Smooth muscle cell (in vitro differentiated cells): ENCODE measurements around the gene PLCD3. TPM values are rescaled to one million over a fixed set of nuclear protein-coding genes. Genes with fewer than 3 reads are reported as not detected.

Source experiments
- DNase-seq: peaks from one replicate; lab custom pipeline; 2025; ENCODE audit not compliant: unreplicated experiment; lab: John Stamatoyannopoulos, UW
- H2AFZ ChIP-seq: fragments of 200-600 bp; sonication (generic); 2 replicates; pipeline ENCODE4 v1.6.0; 2016; ENCODE audit warnings: antibody characterized with exemption, low read depth, mild to moderate bottlenecking
- H3F3A ChIP-seq: fragments of 200-600 bp; sonication (generic); 2 replicates; pipeline ENCODE4 v1.6.0; 2017; ENCODE audit warnings: antibody characterized with exemption, low read depth
- H3K27ac ChIP-seq: fragments of 200-600 bp; sonication (generic); 2 replicates; pipeline ENCODE4 v1.5.1; 2016; ENCODE audit warnings: low read depth, mild to moderate bottlenecking
- H3K27me3 ChIP-seq: fragments of 200-600 bp; sonication (generic); 2 replicates; pipeline ENCODE4 v1.6.1; 2016; ENCODE audit warnings: low read depth, mild to moderate bottlenecking
- H3K36me3 ChIP-seq: fragments of 200-600 bp; sonication (generic); 2 replicates; pipeline ENCODE4 v1.5.1; 2016; ENCODE audit warnings: low read depth
- H3K4me1 ChIP-seq: fragments of 200-600 bp; sonication (generic); 2 replicates; pipeline ENCODE4 v1.5.1; 2016; ENCODE audit warnings: low read depth
- H3K4me2 ChIP-seq: fragments of 200-600 bp; sonication (generic); 2 replicates; pipeline ENCODE4 v1.6.0; 2016; ENCODE audit warnings: mild to moderate bottlenecking
- H3K4me3 ChIP-seq: fragments of 200-600 bp; sonication (generic); 2 replicates; pipeline ENCODE4 v1.5.1; 2016; ENCODE audit warnings: mild to moderate bottlenecking
- H3K79me2 ChIP-seq: fragments of 200-600 bp; sonication (generic); 2 replicates; pipeline ENCODE4 v1.6.0; 2016; ENCODE audit warnings: low read depth, mild to moderate bottlenecking
- H3K9ac ChIP-seq: fragments of 200-600 bp; sonication (generic); 2 replicates; pipeline ENCODE4 v1.6.0; 2016; ENCODE audit warnings: low read depth
- H3K9me3 ChIP-seq: fragments of 200-600 bp; sonication (generic); replicated peaks from 2 replicates; pipeline ENCODE4 v1.5.1; 2016; ENCODE audit warnings: low read depth
- H4K20me1 ChIP-seq: fragments of 200-600 bp; sonication (generic); 2 replicates; pipeline ENCODE4 v1.6.0; 2016; ENCODE audit warnings: low read depth
- CTCF ChIP-seq: fragments of 200-600 bp; sonication (generic); IDR thresholded peaks from 2 replicates; pipeline ENCODE4 v1.5.1; 2017; ENCODE audit warnings: borderline replicate concordance, mild to moderate bottlenecking, antibody characterized with exemption; ENCODE audit not compliant: insufficient read depth, poor library complexity, severe bottlenecking
- WGBS: methylation state at CpG from one replicate; pipeline ENCODE4 v1.1.7; 2016; ENCODE audit warnings: low lambda C conversion rate; 5-methylcytosine and 5-hydroxymethylcytosine counted together
- polyA plus RNA-seq: library from polyadenylated mRNA; unstranded; fragments of >200 nt; fragmentation: Nextera tagmentation; extraction: Ambion mirVana; gene quantifications from 2 replicates; pipeline ENCODE4 v1.2.1, GENCODE V29; 2016
- total RNA-seq: library from RNA; depleted of rRNA; stranded (reverse); fragments of >200 nt; gene quantifications from 2 replicates; pipeline ENCODE4 v1.2.3, GENCODE V29; 2014

The PLCD3 gene
- total and polyA plus RNA-seq, 2 experiments from 2014 or later: 24.0 to 33.4 TPM

- H2AFZ ChIP-seq: no peak overlapping the region
- peaks cover 7% of the 10 kb centered on the region for H4K20me1 ChIP-seq
- H3K9ac ChIP-seq: no peak overlapping the region
- 91% methylated on average over 11 of the region's 11 CpGs for WGBS
- no peak for TF ChIP-seq CTCF
- H3K36me3 ChIP-seq: no peaks in the 10 kb centered on the region
- no peaks in the 10 kb centered on the region for H3K9me3 ChIP-seq
- H3K4me2 ChIP-seq: no peak overlapping the region
- H3K27ac ChIP-seq: no peak overlapping the region
- no peaks in the 10 kb centered on the region for H3K4me1 ChIP-seq
- no peaks in the 10 kb centered on the region for H3F3A ChIP-seq
- no peaks in the 10 kb centered on the region for H3K27me3 ChIP-seq
- DNase-seq: no peak
- no peaks in the 10 kb centered on the region for H3K79me2 ChIP-seq
- no peak overlapping the region for H3K4me3 ChIP-seq
Observed at GRCh38 chr17:45111850-45112249, 20.5 kb downstream of the PLCD3 start.

GRCh38 chr17:45110676-45111611, 21.4 kb downstream of the PLCD3 start:
- no peaks in the 10 kb centered on the region for H3K36me3 ChIP-seq
- H2AFZ ChIP-seq: no peak overlapping the region
- no peak for TF ChIP-seq CTCF
- H3K4me2 ChIP-seq: no peak overlapping the region
- 93% methylated on average over 16 of the region's 16 CpGs for WGBS
- H3K4me3 ChIP-seq: no peak overlapping the region
- H3F3A ChIP-seq: no peaks in the 10 kb centered on the region
- no peaks in the 10 kb centered on the region for H3K9me3 ChIP-seq
- no peaks in the 10 kb centered on the region for H3K27me3 ChIP-seq
- no peak overlapping the region for H3K27ac ChIP-seq
- H3K79me2 ChIP-seq: no peaks in the 10 kb centered on the region
- DNase-seq: no peak
- H3K9ac ChIP-seq: no peak overlapping the region
- H4K20me1 ChIP-seq: peaks cover 7% of the 10 kb centered on the region
- H3K4me1 ChIP-seq: no peaks in the 10 kb centered on the region

- DNase-seq: no peak
- no peak for TF ChIP-seq CTCF
- H3K27ac ChIP-seq: no peak overlapping the region
- no peaks in the 10 kb centered on the region for H3K4me1 ChIP-seq
- no peaks in the 10 kb centered on the region for H3K36me3 ChIP-seq
- H3K9ac ChIP-seq: no peak overlapping the region
- no peak overlapping the region for H3K4me3 ChIP-seq
- no peak overlapping the region for H2AFZ ChIP-seq
- no peaks in the 10 kb centered on the region for H3K9me3 ChIP-seq
- H3K4me2 ChIP-seq: no peak overlapping the region
- H4K20me1 ChIP-seq: peaks cover 7% of the 10 kb centered on the region
- H3F3A ChIP-seq: no peaks in the 10 kb centered on the region
- WGBS: 91% methylated on average over 11 of the region's 12 CpGs
- no peaks in the 10 kb centered on the region for H3K79me2 ChIP-seq
- H3K27me3 ChIP-seq: no peaks in the 10 kb centered on the region
Observed at GRCh38 chr17:45108595-45109521, 23.5 kb downstream of the PLCD3 start.
